HCT116 (cell line): ENCODE measurements around the gene RPS10. TPM values are rescaled to one million over a fixed set of nuclear protein-coding genes. Genes with fewer than 3 reads are reported as not detected.

ENCODE experiments used
- ATAC-seq: fragments of 200-7000 bp; cut with Tn5 transposase; 2 replicates; pipeline ENCODE4 v1.9.1; 2020; ENCODE audit warnings: mild to moderate bottlenecking, moderate library complexity
- BruUV-seq: library from RNA; stranded (reverse); fragments of 400-500 nt; replicated peaks from 2 replicates; lab custom pipeline; 2021; lab: Mats Ljungman, UMichigan
- CTCF ChIA-PET: fragments of 300-600 bp; sonication (Branson Sonifier 250); formaldehyde crosslinking; loops from one replicate; lab custom pipeline; 2021; ENCODE audit warnings: antibody characterized with exemption; lab: Charles Lee
- POLR2A ChIA-PET: fragments of 300-600, 350-600 bp; sonication (Branson Sonifier 250); formaldehyde crosslinking; loops from one replicate; lab custom pipeline; 2021; ENCODE audit warnings: antibody characterized with exemption; lab: Charles Lee
- RAD21 ChIA-PET, 2 experiments: fragments of 300-600 bp; sonication (Branson Sonifier 250); formaldehyde crosslinking; loops; one replicate each; lab custom pipeline; 2023; ENCODE audit warnings: low total read pairs in 2 of 2; ENCODE audit not compliant: uncharacterized antibody in 2 of 2, unreplicated experiment in 2 of 2, low non-redundant PET in 1 of 2; lab: Charles Lee
- DNase-seq: peaks from one replicate; pipeline ENCODE4 v3.0.0-alpha.2; 2010; ENCODE audit warnings: low read depth, low spot score
- H2AFZ ChIP-seq: fragments of 200-600 bp; shearing (Covaris generic), sonication (generic); 2 replicates; pipeline ENCODE4 v1.6.1; 2017; ENCODE audit warnings: low read depth, mixed run types, mixed read lengths, antibody characterized with exemption, low read length; ENCODE audit not compliant: poor library complexity, severe bottlenecking
- H3K27ac ChIP-seq: 2 replicates; pipeline ENCODE4 v1.5.1; 2012; ENCODE audit warnings: low read depth, low read length
- H3K27me3 ChIP-seq: fragments of 200-600 bp; sonication (generic); 2 replicates; pipeline ENCODE4 v1.6.1; 2016; ENCODE audit warnings: mixed run types, low read length, mixed read lengths; ENCODE audit not compliant: insufficient read depth
- H3K36me3 ChIP-seq, 2 experiments: fragments of 200-500 bp in 1 of 2; fragments of 200-600 bp in 1 of 2; sonication (Bioruptor generic) in 1 of 2; sonication (generic) in 1 of 2; 2 replicates each; pipeline versions ENCODE4 v1.5.1 to v1.6.1; 2014 to 2016; ENCODE audit warnings: low read length in 2 of 2, inconsistent platforms in 1 of 2, mixed read lengths in 1 of 2, mixed run types in 1 of 2; ENCODE audit not compliant: insufficient read depth in 2 of 2, control insufficient read depth in 1 of 2
- H3K4me1 ChIP-seq, 2 experiments: fragments of 200-600 bp in 1 of 2; sonication (generic) in 1 of 2; 2 replicates each; pipeline versions ENCODE4 v1.5.1 to v1.6.1; 2012 to 2017; ENCODE audit warnings: low read length in 2 of 2, inconsistent platforms in 1 of 2, mild to moderate bottlenecking in 1 of 2, mixed read lengths in 1 of 2, mixed run types in 1 of 2, moderate library complexity in 1 of 2; ENCODE audit not compliant: insufficient read depth in 2 of 2, control insufficient read depth in 1 of 2
- H3K4me2 ChIP-seq: fragments of 200-600 bp; sonication (generic); 2 replicates; pipeline ENCODE4 v1.6.1; 2017; ENCODE audit warnings: mixed run types, low read length, mixed read lengths
- H3K4me3 ChIP-seq, 2 experiments: fragments of 200-600 bp in 1 of 2; sonication (generic) in 1 of 2; replicated peaks in 1 of 2; 2 replicates each; pipeline ENCODE4 v1.5.1; 2011 to 2016; ENCODE audit warnings: low read length in 2 of 2, control low read depth in 1 of 2, low read depth in 1 of 2, mild to moderate bottlenecking in 1 of 2, mixed read lengths in 1 of 2, mixed run types in 1 of 2
- H3K79me2 ChIP-seq: fragments of 200-600 bp; sonication (generic); 2 replicates; pipeline ENCODE4 v1.6.1; 2017; ENCODE audit warnings: mild to moderate bottlenecking, mixed run types, low read length, moderate library complexity, mixed read lengths; ENCODE audit not compliant: insufficient read depth
- H3K9ac ChIP-seq: fragments of 200-600 bp; sonication (generic); 2 replicates; pipeline ENCODE4 v1.6.1; 2016; ENCODE audit warnings: low read length, mixed read lengths
- H3K9me2 ChIP-seq: fragments of 200-600 bp; sonication (generic), shearing (Covaris generic); 2 replicates; pipeline ENCODE4 v1.6.1; 2017; ENCODE audit warnings: mixed run types, mild to moderate bottlenecking, moderate library complexity; ENCODE audit not compliant: insufficient read depth
- H3K9me3 ChIP-seq, 2 experiments: fragments of 200-500 bp in 1 of 2; fragments of 200-600 bp in 1 of 2; sonication (Bioruptor generic) in 1 of 2; sonication (generic) in 1 of 2; 2 replicates each; pipeline ENCODE4 v1.6.1; 2014 to 2017; ENCODE audit warnings: low read length in 2 of 2, mixed read lengths in 2 of 2, inconsistent platforms in 1 of 2, low read depth in 1 of 2, mild to moderate bottlenecking in 1 of 2, mixed run types in 1 of 2, moderate library complexity in 1 of 2; ENCODE audit not compliant: control insufficient read depth in 1 of 2, insufficient read depth in 1 of 2
- H4K20me1 ChIP-seq: fragments of 200-600 bp; sonication (generic), shearing (Covaris generic); 2 replicates; pipeline ENCODE4 v1.6.1; 2017; ENCODE audit warnings: mixed run types, mild to moderate bottlenecking, moderate library complexity; ENCODE audit not compliant: insufficient read depth
- CBX3 ChIP-seq: IDR thresholded peaks from 2 replicates; pipeline ENCODE4 v1.6.1; 2012; ENCODE audit warnings: low read depth
- CEBPB ChIP-seq: IDR thresholded peaks from 2 replicates; pipeline ENCODE4 v1.6.1; 2012; ENCODE audit warnings: low read depth
- EGR1 ChIP-seq: IDR thresholded peaks from 2 replicates; pipeline ENCODE4 v1.6.1; 2012; ENCODE audit warnings: low read depth
- ELF1 ChIP-seq: IDR thresholded peaks from 2 replicates; pipeline ENCODE4 v1.6.1; 2012; ENCODE audit warnings: low read depth, borderline replicate concordance
- EZH2 ChIP-seq: fragments of 200-600 bp; sonication (generic); IDR thresholded peaks from 2 replicates; pipeline ENCODE4 v1.6.1; 2017; ENCODE audit warnings: antibody characterized with exemption, mixed run types
- EZH2phosphoT487 ChIP-seq: fragments of 200-600 bp; IDR thresholded peaks from 2 replicates; pipeline ENCODE4 v1.6.1; 2018; ENCODE audit warnings: antibody characterized with exemption, borderline replicate concordance
- FOSL1 ChIP-seq: IDR thresholded peaks from 2 replicates; pipeline ENCODE4 v1.6.1; 2012; ENCODE audit warnings: low read depth
- POLR2A ChIP-seq: IDR thresholded peaks from 2 replicates; pipeline ENCODE4 v1.7.0; 2011; ENCODE audit warnings: borderline replicate concordance; ENCODE audit not compliant: insufficient read depth, insufficient read length; ENCODE audit errors: extremely low read depth
- POLR2AphosphoS5 ChIP-seq: IDR thresholded peaks from 2 replicates; pipeline ENCODE4 v1.6.1; 2011; ENCODE audit warnings: mild to moderate bottlenecking, low read depth, low read length, moderate library complexity
- RAD21 ChIP-seq: IDR thresholded peaks from 2 replicates; pipeline ENCODE4 v1.6.1; 2012; ENCODE audit warnings: low read depth, mild to moderate bottlenecking
- SIN3A ChIP-seq: IDR thresholded peaks from 2 replicates; pipeline ENCODE4 v1.6.1; 2012; ENCODE audit warnings: low read depth
- SP1 ChIP-seq: IDR thresholded peaks from 2 replicates; pipeline ENCODE4 v1.6.1; 2012; ENCODE audit warnings: low read depth
- SRF ChIP-seq: IDR thresholded peaks from 2 replicates; pipeline ENCODE4 v1.6.1; 2012; ENCODE audit warnings: low read depth
- TCF7L2 ChIP-seq: IDR thresholded peaks from 2 replicates; pipeline ENCODE4 v1.7.0; 2011; ENCODE audit warnings: borderline replicate concordance, inconsistent platforms; ENCODE audit not compliant: insufficient read depth, insufficient read length; ENCODE audit errors: extremely low read depth
- YY1 ChIP-seq: IDR thresholded peaks from 2 replicates; pipeline ENCODE4 v1.6.1; 2011; ENCODE audit warnings: low read length, low read depth, moderate library complexity, mild to moderate bottlenecking; ENCODE audit not compliant: insufficient replicate concordance; ENCODE audit errors: extremely low read depth
- ZFX ChIP-seq: fragments of 450-650 bp; IDR thresholded peaks from 2 replicates; pipeline ENCODE4 v1.6.1; 2017
- ZNF274 ChIP-seq: fragments of 200-500 bp; sonication (Bioruptor generic); IDR thresholded peaks from 2 replicates; pipeline ENCODE4 v1.6.1; 2014; ENCODE audit warnings: mild to moderate bottlenecking, low read depth, low read length, inconsistent platforms
- intact Hi-C: fragments of 100-400 bp; cut with micrococcal nuclease; formaldehyde crosslinking; loops from 2 replicates; pipeline ENCODE4 v1.10.0; 2022
- total RNA-seq: library from RNA; stranded (reverse); gene quantifications from one replicate; pipeline ENCODE4 v1.2.1, GENCODE V29; 2021; ENCODE audit not compliant: unreplicated experiment
- TF ChIP-seq, protein P1 (sequence below), 3 experiments: fragments of 200-600 bp in 1 of 3; sonication (generic) in 1 of 3; IDR thresholded peaks in 2 of 3; conservative IDR thresholded peaks in 1 of 3; 2 replicates each; pipeline ENCODE4 v1.5.1; 2012 to 2017; ENCODE audit warnings: low read depth in 2 of 3, low read length in 2 of 3, antibody characterized with exemption in 1 of 3, borderline replicate concordance in 1 of 3, control low read depth in 1 of 3, mild to moderate bottlenecking in 1 of 3, mixed read lengths in 1 of 3, mixed run types in 1 of 3, moderate library complexity in 1 of 3; ENCODE audit not compliant: insufficient read depth in 1 of 3
- TF ChIP-seq, protein P2 (sequence below): IDR thresholded peaks from 2 replicates; pipeline ENCODE4 v1.6.1; 2011; ENCODE audit warnings: mild to moderate bottlenecking, low read length, moderate library complexity; ENCODE audit not compliant: insufficient replicate concordance; ENCODE audit errors: extremely low read depth

The RPS10 gene
- total RNA-seq, 1 experiment from 2014 or later, result 1,863 TPM

DNA sequence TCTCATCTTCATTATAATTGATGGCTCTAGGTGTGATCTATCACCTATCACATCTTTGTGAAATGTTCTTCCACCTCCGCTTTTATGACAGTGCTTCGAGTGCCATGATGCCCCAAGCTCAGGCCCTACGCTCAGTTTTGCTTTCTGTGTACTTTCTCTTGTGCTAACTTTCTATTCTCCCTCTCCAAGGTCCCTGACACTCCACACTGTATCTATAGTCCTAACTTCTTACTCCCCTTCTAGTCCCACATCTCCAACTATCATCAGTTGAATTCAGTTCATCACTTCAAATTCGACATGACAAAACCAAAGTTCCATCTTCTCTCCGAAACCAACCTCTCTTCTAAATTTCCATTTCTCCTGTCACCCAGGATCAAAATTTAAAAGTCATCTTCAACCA lies 50.0 kb downstream of the RPS10 start:
- H3K4me3 ChIP-seq, result no peak overlapping the region
- TF ChIP-seq ZFX (no peak), CBX3 (no peak), YY1 (no peak), POLR2A (no peak), EGR1 (no peak)
- TF ChIP-seq, all 23 proteins: peak for 0
- intact Hi-C loops, result no loop called here
- BruUV-seq, result no TSS peak
- no peak overlapping the region for H3K4me2 ChIP-seq
- H3K27me3 ChIP-seq, result no peaks in the 10 kb centered on the region
- H3K27ac ChIP-seq, result no peak overlapping the region
- peaks cover 0 to 9% of the 10 kb centered on the region in 2 experiments; a peak in 2 of 4 replicates for H3K4me1 ChIP-seq
- no peak overlapping the region for H3K9ac ChIP-seq
- ChIA-PET RAD21 (no interaction called here), CTCF (no interaction called here), POLR2A (no interaction called here)
- ATAC-seq, result no peak
- DNase-seq, result no peak
- peaks cover 90% of the 10 kb centered on the region for H3K79me2 ChIP-seq
- no peaks in the 10 kb centered on the region for H3K9me2 ChIP-seq
- no peaks in the 10 kb centered on the region for H3K9me3 ChIP-seq
- H2AFZ ChIP-seq, result no peak overlapping the region
- no peaks in the 10 kb centered on the region for H3K36me3 ChIP-seq
- peaks cover 14% of the 10 kb centered on the region; the same call in 1 of the 2 replicates for H4K20me1 ChIP-seq

GRCh38 chr6:34374508-34374907 lies 51.4 kb downstream of the RPS10 start:
- BruUV-seq, result no TSS peak
- peaks cover 0 to 9% of the 10 kb centered on the region in 2 experiments; a peak in 2 of 4 replicates for H3K4me1 ChIP-seq
- ChIA-PET CTCF (no interaction called here), RAD21 (no interaction called here), POLR2A (no interaction called here)
- H3K4me3 ChIP-seq, result no peak overlapping the region
- peaks cover 14% of the 10 kb centered on the region; the same call in 1 of the 2 replicates for H4K20me1 ChIP-seq
- peaks cover 91% of the 10 kb centered on the region for H3K79me2 ChIP-seq
- DNase-seq (no peak), ATAC-seq (no peak)
- H3K36me3 ChIP-seq, result no peaks in the 10 kb centered on the region
- H3K9me2 ChIP-seq, result no peaks in the 10 kb centered on the region
- no peak overlapping the region for H3K4me2 ChIP-seq
- H3K9ac ChIP-seq, result no peak overlapping the region
- no peaks in the 10 kb centered on the region for H3K9me3 ChIP-seq
- no peak overlapping the region for H2AFZ ChIP-seq
- H3K27ac ChIP-seq, result no peak overlapping the region
- intact Hi-C loops, result no loop called here
- no peaks in the 10 kb centered on the region for H3K27me3 ChIP-seq
- TF ChIP-seq RAD21, result no peak
- no peak for TF ChIP-seq POLR2AphosphoS5
- TF ChIP-seq EZH2phosphoT487, result no peak
- no peak for TF ChIP-seq ELF1
- TF ChIP-seq ZNF274, result no peak
- TF ChIP-seq SIN3A, result no peak
- TF ChIP-seq CBX3, result no peak
- no peak for TF ChIP-seq POLR2A
- TF ChIP-seq, protein P1, sequence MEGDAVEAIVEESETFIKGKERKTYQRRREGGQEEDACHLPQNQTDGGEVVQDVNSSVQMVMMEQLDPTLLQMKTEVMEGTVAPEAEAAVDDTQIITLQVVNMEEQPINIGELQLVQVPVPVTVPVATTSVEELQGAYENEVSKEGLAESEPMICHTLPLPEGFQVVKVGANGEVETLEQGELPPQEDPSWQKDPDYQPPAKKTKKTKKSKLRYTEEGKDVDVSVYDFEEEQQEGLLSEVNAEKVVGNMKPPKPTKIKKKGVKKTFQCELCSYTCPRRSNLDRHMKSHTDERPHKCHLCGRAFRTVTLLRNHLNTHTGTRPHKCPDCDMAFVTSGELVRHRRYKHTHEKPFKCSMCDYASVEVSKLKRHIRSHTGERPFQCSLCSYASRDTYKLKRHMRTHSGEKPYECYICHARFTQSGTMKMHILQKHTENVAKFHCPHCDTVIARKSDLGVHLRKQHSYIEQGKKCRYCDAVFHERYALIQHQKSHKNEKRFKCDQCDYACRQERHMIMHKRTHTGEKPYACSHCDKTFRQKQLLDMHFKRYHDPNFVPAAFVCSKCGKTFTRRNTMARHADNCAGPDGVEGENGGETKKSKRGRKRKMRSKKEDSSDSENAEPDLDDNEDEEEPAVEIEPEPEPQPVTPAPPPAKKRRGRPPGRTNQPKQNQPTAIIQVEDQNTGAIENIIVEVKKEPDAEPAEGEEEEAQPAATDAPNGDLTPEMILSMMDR (IDR thresholded peaks at IDR 0.05 in 2 of 3, conservative IDR thresholded peaks at IDR 0.05 in 1 of 3; ENCODE audit: borderline replicate concordance in 1 of 3, insufficient read depth in 1 of 3, low read depth in 2 of 3, low read length in 2 of 3), result no peak
- no peak for TF ChIP-seq SP1
- TF ChIP-seq SRF, result no peak
- TF ChIP-seq, protein P2, sequence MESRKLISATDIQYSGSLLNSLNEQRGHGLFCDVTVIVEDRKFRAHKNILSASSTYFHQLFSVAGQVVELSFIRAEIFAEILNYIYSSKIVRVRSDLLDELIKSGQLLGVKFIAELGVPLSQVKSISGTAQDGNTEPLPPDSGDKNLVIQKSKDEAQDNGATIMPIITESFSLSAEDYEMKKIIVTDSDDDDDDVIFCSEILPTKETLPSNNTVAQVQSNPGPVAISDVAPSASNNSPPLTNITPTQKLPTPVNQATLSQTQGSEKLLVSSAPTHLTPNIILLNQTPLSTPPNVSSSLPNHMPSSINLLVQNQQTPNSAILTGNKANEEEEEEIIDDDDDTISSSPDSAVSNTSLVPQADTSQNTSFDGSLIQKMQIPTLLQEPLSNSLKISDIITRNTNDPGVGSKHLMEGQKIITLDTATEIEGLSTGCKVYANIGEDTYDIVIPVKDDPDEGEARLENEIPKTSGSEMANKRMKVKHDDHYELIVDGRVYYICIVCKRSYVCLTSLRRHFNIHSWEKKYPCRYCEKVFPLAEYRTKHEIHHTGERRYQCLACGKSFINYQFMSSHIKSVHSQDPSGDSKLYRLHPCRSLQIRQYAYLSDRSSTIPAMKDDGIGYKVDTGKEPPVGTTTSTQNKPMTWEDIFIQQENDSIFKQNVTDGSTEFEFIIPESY, result no peak
- no peak for TF ChIP-seq EZH2
- no peak for TF ChIP-seq ZFX
- no peak for TF ChIP-seq CEBPB
- TF ChIP-seq TCF7L2, result no peak
- no peak for TF ChIP-seq FOSL1
